HG03558 (cell line): ENCODE results near the gene ETV4.

Experiments
- ATAC-seq: cut with Tn5 transposase; IDR thresholded peaks from one replicate; pipeline ENCODE4 v1.9.1; 2021; ENCODE audit warnings: moderate number of reproducible peaks; ENCODE audit not compliant: unreplicated experiment; ENCODE audit errors: extremely low read depth

Gene ETV4

GRCh38 chr17:43546319-43547188 lies at the start of gene ETV4:
Gene ETV4, minus strand, starts transcription at chr17:43546340. Its CDS starts 723 bp downstream, at chr17:43545617.
- ATAC-seq, result no peak

GRCh38 chr17:43595466-43595865 lies 49.3 kb upstream of the ETV4 start:
- no peak for ATAC-seq

- no peak for ATAC-seq
Measured at GRCh38 chr17:43591779-43592562, 45.8 kb upstream of the ETV4 start.

GRCh38 chr17:43591001-43591400 lies 44.9 kb upstream of the ETV4 start:
- no peak for ATAC-seq

- no peak for ATAC-seq
Measured at GRCh38 chr17:43588664-43589435, 42.7 kb upstream of the ETV4 start.

- ATAC-seq, result no peak
Measured at GRCh38 chr17:43588121-43588520, 42.0 kb upstream of the ETV4 start.

- ATAC-seq, result no peak
Measured at GRCh38 chr17:43587647-43588046, 41.5 kb upstream of the ETV4 start.

GRCh38 chr17:43584666-43585102 lies 38.5 kb upstream of the ETV4 start:
- ATAC-seq, result no peak

GRCh38 chr17:43583332-43583731 lies 37.2 kb upstream of the ETV4 start:
- ATAC-seq, result no peak

GRCh38 chr17:43581613-43582012 lies 35.5 kb upstream of the ETV4 start:
- ATAC-seq, result no peak

GRCh38 chr17:43581130-43581529 lies 35.0 kb upstream of the ETV4 start:
- ATAC-seq, result no peak

- no peak for ATAC-seq
Measured at GRCh38 chr17:43579566-43580140, 33.5 kb upstream of the ETV4 start.

GRCh38 chr17:43578699-43579565 lies 32.8 kb upstream of the ETV4 start:
- ATAC-seq, result no peak

GRCh38 chr17:43578404-43578698 lies 32.2 kb upstream of the ETV4 start:
- no peak for ATAC-seq

GRCh38 chr17:43577664-43578403 lies 31.7 kb upstream of the ETV4 start:
- no peak for ATAC-seq

GRCh38 chr17:43576563-43577229 lies 30.6 kb upstream of the ETV4 start:
- no peak for ATAC-seq

- ATAC-seq, result no peak
Measured at GRCh38 chr17:43574896-43575525, 28.9 kb upstream of the ETV4 start.

- ATAC-seq, result no peak
Measured at GRCh38 chr17:43574348-43574747, 28.2 kb upstream of the ETV4 start.
